Loucy (cell line): ENCODE measurements around the gene NHS.

Source experiments
- EZH2phosphoT487 ChIP-seq: fragments of 200-600 bp; IDR thresholded peaks from 2 replicates; pipeline ENCODE4 v1.6.1; 2018; ENCODE audit warnings: antibody characterized with exemption, mild to moderate bottlenecking, moderate library complexity, borderline replicate concordance
- TF ChIP-seq, protein P1 (sequence below): fragments of 200-600 bp; sonication (generic); conservative IDR thresholded peaks from 2 replicates; pipeline ENCODE4 v1.5.1; 2014; ENCODE audit warnings: mild to moderate bottlenecking, antibody characterized with exemption, low read length

DNA sequence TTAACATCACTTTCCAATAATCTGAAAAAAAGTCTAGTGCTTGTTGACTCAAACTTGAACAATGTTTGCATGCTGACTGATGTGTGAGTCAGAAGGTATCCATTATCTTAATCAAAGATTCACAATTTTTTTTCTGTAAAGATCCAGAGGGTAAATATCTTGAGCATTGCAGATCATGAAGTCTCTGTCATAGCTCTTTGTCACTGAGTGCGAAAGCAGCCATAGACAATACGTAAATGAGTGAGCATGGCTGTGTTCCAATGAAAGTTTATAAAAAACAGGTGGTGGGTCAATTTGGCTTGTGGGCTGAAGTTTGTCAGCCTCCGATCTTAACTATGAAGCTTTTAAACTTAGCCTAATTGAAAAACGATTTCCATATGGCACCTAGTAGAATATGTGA lies 37.7 kb downstream of the NHS start:
- TF ChIP-seq, protein P1, sequence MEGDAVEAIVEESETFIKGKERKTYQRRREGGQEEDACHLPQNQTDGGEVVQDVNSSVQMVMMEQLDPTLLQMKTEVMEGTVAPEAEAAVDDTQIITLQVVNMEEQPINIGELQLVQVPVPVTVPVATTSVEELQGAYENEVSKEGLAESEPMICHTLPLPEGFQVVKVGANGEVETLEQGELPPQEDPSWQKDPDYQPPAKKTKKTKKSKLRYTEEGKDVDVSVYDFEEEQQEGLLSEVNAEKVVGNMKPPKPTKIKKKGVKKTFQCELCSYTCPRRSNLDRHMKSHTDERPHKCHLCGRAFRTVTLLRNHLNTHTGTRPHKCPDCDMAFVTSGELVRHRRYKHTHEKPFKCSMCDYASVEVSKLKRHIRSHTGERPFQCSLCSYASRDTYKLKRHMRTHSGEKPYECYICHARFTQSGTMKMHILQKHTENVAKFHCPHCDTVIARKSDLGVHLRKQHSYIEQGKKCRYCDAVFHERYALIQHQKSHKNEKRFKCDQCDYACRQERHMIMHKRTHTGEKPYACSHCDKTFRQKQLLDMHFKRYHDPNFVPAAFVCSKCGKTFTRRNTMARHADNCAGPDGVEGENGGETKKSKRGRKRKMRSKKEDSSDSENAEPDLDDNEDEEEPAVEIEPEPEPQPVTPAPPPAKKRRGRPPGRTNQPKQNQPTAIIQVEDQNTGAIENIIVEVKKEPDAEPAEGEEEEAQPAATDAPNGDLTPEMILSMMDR, result no peak
- TF ChIP-seq EZH2phosphoT487, result no peak
